ENCODE data around the gene CATSPER4. TPM values are rescaled to one million over a fixed set of nuclear protein-coding genes. Genes with fewer than 3 reads are reported as not detected.
A peak's percentile ranks its signal among the peaks of the same experiment; 100 is the strongest.
"Not testable (repeated sequence)": the region's sequence is repeated elsewhere in the genome, so short reads cannot be mapped to it uniquely, and the experiment has no call there.

CATSPER4 gene
- polyA plus RNA-seq, 3 donors, result not detected

DNA sequence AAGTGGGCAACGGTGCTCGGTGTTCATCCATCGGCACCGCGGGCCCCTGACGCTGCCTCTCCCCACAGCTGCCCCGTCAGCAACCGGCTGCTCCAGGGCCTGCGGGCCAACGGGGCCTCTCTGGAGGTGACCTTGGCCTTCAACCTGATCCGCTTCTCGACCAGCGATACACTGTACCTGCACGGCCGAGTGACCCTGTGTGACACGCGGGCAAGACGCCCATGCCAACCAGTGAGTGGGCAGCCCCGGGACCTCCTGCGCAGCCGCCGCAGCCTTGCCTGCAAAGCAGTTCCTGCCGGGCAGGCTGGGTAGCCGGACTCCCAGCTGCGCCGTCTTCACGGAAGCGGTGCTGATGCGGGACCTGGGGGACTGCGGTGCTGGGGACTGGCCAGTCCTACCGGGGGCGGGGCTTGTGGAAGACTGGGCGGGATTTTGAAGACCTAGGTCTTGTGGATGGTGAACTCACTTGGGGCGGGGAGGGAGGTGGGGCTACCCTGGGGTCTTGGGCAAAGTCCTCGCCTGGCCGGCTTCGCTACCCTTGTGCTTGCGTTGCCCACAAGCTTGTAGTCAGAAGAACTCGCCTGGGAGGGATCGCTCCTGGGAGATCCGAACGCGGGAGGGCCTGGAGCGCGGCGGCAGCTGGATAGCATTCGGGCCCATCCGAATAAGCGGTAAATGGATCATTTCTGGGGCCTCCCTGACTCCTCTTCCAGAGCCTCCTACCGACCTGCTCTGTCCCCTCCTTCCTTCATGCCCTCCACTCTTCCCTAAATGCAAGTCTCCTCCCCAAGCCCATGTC, 34.8 kb downstream of the CATSPER4 start:
- no peak overlapping the region for H3K27ac ChIP-seq (ENCODE audit: low read depth, low read length)
- 6 to 10% (median 8%) methylated on average over 47 to 50 of the region's 50 CpGs for WGBS, 3 donors

DNA sequence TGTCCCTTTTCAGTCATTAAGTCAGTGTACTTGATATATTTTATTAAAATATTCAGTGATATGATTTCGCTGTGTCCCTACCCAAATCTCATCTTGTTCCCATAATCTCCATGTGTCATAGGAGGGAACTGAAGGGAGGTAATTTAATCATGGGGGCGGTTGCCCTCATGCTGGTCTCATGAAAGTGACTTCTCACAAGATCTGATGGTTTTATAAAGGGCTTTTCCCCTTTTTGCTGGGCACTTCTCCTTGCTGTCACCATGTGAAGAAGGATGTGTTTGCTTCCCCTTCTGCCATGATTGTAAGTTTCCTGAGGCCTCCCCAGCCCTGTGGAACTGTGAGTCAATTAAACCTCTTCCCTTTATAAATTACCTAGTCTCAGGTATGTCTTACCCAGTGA, 40.3 kb downstream of the CATSPER4 start:
- 75 to 96% (median 80%) methylated on average over 2 of the region's 2 CpGs for WGBS, 3 donors

DNA sequence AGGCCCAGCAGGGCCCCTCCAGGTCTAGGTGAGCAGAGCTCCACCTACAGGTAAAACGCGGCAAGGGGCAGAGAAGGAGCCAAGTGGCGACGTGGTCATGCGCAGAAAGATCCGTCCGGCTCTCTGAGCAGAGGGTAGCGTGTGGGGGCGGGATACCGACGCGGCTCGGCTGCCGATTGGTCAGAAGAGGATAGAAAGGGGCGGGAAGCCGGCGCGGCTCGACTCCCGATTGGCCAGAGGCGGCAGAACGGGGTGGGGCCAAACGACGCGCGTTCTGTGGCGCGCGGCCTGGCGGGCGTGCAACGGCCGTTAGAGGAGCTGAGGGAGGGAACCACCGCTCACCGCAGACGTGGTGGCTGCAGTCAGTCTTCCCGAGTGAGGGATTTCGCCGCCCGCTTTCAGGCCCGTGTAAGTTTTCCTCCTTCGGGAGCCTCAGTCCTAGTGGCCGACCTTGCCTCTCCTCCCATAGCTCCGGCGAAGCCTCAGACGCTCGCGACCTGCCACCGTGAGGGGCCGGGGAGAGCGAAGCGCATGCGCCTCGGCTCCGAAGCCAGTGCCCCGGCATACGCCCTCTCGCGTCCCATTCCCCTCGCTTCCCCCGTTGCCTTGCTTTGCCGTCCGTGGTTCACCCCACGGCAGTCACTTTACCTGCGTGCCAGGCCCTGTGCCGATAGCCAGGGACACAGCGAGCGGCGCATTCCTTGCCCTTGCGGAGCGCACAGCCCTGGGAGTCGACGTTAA, 43.7 kb downstream of the CATSPER4 start, which contains the start of gene CEP85:
Gene CEP85, plus strand, starts transcription at position 298 of the 741 bp plus-strand sequence. CDS start 5,584 bp downstream, outside the sequence.
- H3K27ac ChIP-seq (ENCODE audit: low read depth, low read length), result peak within 1 kb of the TSS; percentile 48
- 0 to 1% (median 0%) methylated on average over 64 to 73 of the region's 73 CpGs for WGBS, 3 donors

More for the DNA sequence above, 40.3 kb downstream of the CATSPER4 start:
- H3K27ac ChIP-seq (ENCODE audit: low read depth, low read length), result not testable (repeated sequence)

DNA sequence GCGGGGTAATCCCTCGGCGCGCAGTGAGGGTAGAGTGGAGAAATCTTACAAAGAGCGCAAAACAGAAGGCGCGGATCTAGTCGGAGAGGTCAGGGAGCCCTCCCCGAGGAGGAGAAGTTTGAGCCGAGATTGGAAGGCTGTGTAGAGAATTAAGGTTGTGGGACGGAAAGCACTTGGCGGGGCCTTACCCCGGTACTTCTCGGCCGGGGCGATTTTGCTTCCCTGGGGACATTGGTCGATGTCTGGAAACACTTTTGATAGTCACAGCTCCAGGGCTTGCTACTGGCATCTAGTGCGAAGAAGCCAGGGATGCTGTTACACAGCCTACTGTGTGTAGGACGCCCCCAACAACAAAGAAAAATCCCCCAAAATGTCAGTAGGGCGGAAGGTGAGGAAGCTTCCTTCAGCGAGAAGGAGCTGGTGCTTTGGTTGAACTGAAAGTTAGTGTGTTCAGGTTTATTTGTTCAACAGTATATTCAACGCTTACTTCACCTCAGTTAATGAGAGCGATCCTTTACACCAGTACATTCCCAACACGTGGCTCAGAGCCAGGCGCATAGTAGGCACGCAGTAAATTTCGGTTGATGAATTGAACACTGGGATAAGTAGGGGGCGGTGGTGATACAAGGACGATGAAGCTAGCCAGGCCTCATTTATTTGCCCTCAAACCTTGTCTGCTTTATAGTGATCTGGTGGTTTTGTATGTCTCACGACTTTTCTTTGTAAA, 44.4 kb downstream of the CATSPER4 start:
- peak overlapping the region; percentile 48 for H3K27ac ChIP-seq (ENCODE audit: low read depth, low read length)
- WGBS, 3 donors, result 2 to 3% (median 2%) methylated on average over 30 of the region's 30 CpGs

DNA sequence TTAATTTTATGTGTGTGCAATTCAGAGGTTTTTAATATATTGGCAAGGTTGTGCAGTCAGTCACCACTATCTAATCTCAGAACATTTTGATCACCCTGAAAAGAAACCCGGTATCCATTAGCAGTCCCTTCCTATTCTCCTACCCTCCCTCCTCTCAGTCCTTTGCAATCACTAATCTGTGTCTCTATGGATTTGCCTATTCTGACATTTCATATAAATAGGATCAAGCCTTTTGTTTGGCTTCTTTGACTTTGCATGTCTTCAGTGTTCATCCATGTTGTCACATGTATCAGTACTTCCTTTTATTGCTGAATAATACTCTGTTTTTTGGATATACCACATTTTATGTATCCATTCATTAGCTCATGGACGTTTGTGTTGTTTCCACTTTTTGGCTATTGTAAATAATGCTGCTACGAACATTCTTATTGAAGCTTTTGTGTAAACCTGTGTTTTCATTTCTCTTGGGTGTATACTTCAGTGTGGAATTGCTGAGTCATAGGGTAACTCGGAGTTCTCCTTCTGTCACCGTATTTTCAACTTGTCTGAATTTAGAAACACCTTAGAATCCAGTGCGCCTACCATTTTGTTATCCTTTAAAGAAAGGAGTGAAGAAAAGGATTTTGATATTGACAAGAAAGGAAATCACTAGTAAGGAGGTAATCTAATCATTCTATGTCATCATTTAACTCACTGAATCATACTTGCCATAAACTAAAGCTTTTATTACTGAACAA, 47.0 kb downstream of the CATSPER4 start:
- WGBS, 3 donors, result 60 to 69% (median 61%) methylated on average over 6 of the region's 6 CpGs
- no peak overlapping the region for H3K27ac ChIP-seq (ENCODE audit: low read depth, low read length)

- H3K27ac ChIP-seq (ENCODE audit: low read depth, low read length), result no peak overlapping the region
- WGBS, 3 donors, result 83 to 94% (median 92%) methylated on average over 4 of the region's 4 CpGs
These were observed 49.5 kb downstream of the CATSPER4 start for GRCh38 chr1:26239936-26240335.

Other genes with a start within 250 kb of the CATSPER4 start
- gene PAFAH2, start 192.5 kb upstream of the CATSPER4 start, polyA plus RNA-seq, result 1 to 10 TPM; 4.3 to 9.8 (median 4.9) TPM
- gene EXTL1, start 168.8 kb upstream of the CATSPER4 start, polyA plus RNA-seq, result under 1 TPM; 0.04 to 0.34 (median 0.09) TPM
- gene SLC30A2, start 144.5 kb upstream of the CATSPER4 start, polyA plus RNA-seq, result 10 to 100 TPM in 1 of 3 donors, under 1 TPM in 1, not detected in 1; 0.07 to 99.7 TPM
- under 1 TPM; 0.11 to 0.67 (median 0.12) TPM for gene TRIM63, start 123.0 kb upstream of the CATSPER4 start, polyA plus RNA-seq
- 1 to 10 TPM; 1.7 to 2.7 (median 1.7) TPM for gene PDIK1L, start 78.8 kb upstream of the CATSPER4 start, polyA plus RNA-seq
- gene FAM110D, start 31.5 kb upstream of the CATSPER4 start, polyA plus RNA-seq, result 10 to 100 TPM in 2 of 3 donors, 1 to 10 TPM in 1; 1.5 to 13.4 (median 13.3) TPM
- gene C1orf232, start 21.6 kb upstream of the CATSPER4 start, polyA plus RNA-seq, result not detected
- 10 to 100 TPM; 58.4 to 94.6 (median 80.4) TPM for gene ZNF593, start 20.7 kb upstream of the CATSPER4 start, polyA plus RNA-seq
- under 1 TPM in 2 of 3 donors, not detected in 1; 0.32 to 0.61 TPM for gene ZNF593OS, start 18.8 kb upstream of the CATSPER4 start, polyA plus RNA-seq
- gene CNKSR1, start 13.1 kb upstream of the CATSPER4 start, polyA plus RNA-seq, result 10 to 100 TPM in 1 of 3 donors, 1 to 10 TPM in 2; 1.1 to 13.7 (median 1.3) TPM
- 1 to 10 TPM; 1.3 to 3.3 (median 1.9) TPM for gene CEP85, start 43.6 kb downstream of the CATSPER4 start, polyA plus RNA-seq
- gene SH3BGRL3, start 89.5 kb downstream of the CATSPER4 start, polyA plus RNA-seq, result 100 to 1,000 TPM in 2 of 3 donors, 10 to 100 TPM in 1; 54.1 to 269 (median 154) TPM
- gene UBXN11, start 116.0 kb downstream of the CATSPER4 start, polyA plus RNA-seq, result 10 to 100 TPM; 13.1 to 19.1 (median 16.9) TPM
- 10 to 100 TPM; 15.8 to 27.6 (median 20.2) TPM for gene CD52, start 127.4 kb downstream of the CATSPER4 start, polyA plus RNA-seq
- under 1 TPM in 2 of 3 donors, not detected in 1; 0.14 to 0.18 TPM for gene CRYBG2, start 163.5 kb downstream of the CATSPER4 start, polyA plus RNA-seq
- under 1 TPM in 1 of 3 donors, not detected in 2; 0.46 TPM for gene ZNF683, start 182.1 kb downstream of the CATSPER4 start, polyA plus RNA-seq
- gene LIN28A, start 220.2 kb downstream of the CATSPER4 start, polyA plus RNA-seq, result not detected
- gene DHDDS, start 241.7 kb downstream of the CATSPER4 start, polyA plus RNA-seq, result 100 to 1,000 TPM in 1 of 3 donors, 10 to 100 TPM in 2; 22.8 to 128 (median 31.2) TPM